ENCODE measurements around the gene SLC6A19. TPM values are rescaled to one million over a fixed set of nuclear protein-coding genes. Genes with fewer than 3 reads are reported as not detected.

SLC6A19 gene
- total and polyA plus RNA-seq, 4 donors = 0.17 to 4.9 (median 0.91) TPM

GRCh38 chr5:1223278-1223670 is 21.9 kb downstream of the SLC6A19 start (continued):
- no peak for TF ChIP-seq ATF3 (IDR thresholded peaks at IDR 0.05)
- TF ChIP-seq GABPA (IDR thresholded peaks at IDR 0.05 in 1 of 2, conservative IDR thresholded peaks at IDR 0.05 in 1 of 2) = no peak
- TF ChIP-seq FOXA2 (IDR thresholded peaks at IDR 0.05) = no peak
- no peak for TF ChIP-seq MAX (IDR thresholded peaks at IDR 0.05)
- no peak for TF ChIP-seq FOXA1 (IDR thresholded peaks at IDR 0.05)

GRCh38 chr5:1224631-1225030 is 23.2 kb downstream of the SLC6A19 start:
- Histone ChIP-seq H3K4me3 (ENCODE audit: low read depth in 1 of 3, low read length in 3 of 3) (no peak overlapping the region), H3K4me1 (ENCODE audit: control insufficient read depth in 4 of 4, insufficient read depth in 4 of 4, low read length in 3 of 4) (no peaks in the 10 kb centered on the region), H3K9me3 (ENCODE audit: control insufficient read depth in 4 of 4, low read length in 3 of 4) (no peaks in the 10 kb centered on the region), H3K9ac (ENCODE audit: low read depth in 1 of 2, low read length in 2 of 2) (no peak overlapping the region), H3K36me3 (ENCODE audit: control insufficient read depth in 4 of 4, insufficient read depth in 3 of 4, low read depth in 1 of 4, low read length in 3 of 4) (no peaks in the 10 kb centered on the region), H3K27ac (ENCODE audit: low read depth in 1 of 2, low read length in 2 of 2) (no peak overlapping the region), H3K27me3 (ENCODE audit: control insufficient read depth in 4 of 4, insufficient read depth in 4 of 4, low read length in 3 of 4) (no peaks in the 10 kb centered on the region)
- WGBS = 89% methylated on average over 15 of the region's 15 CpGs
- TF ChIP-seq JUND (IDR thresholded peaks at IDR 0.05) (no peak), TAF1 (conservative IDR thresholded peaks at IDR 0.05) (no peak), FOXA1 (IDR thresholded peaks at IDR 0.05) (no peak), SP1 (IDR thresholded peaks at IDR 0.05) (no peak), GABPA (IDR thresholded peaks at IDR 0.05 in 1 of 2, conservative IDR thresholded peaks at IDR 0.05 in 1 of 2) (no peak), ATF3 (IDR thresholded peaks at IDR 0.05) (no peak), RXRA (IDR thresholded peaks at IDR 0.05) (no peak)
- no peak for DNase-seq (ENCODE audit: low spot score)

DNA sequence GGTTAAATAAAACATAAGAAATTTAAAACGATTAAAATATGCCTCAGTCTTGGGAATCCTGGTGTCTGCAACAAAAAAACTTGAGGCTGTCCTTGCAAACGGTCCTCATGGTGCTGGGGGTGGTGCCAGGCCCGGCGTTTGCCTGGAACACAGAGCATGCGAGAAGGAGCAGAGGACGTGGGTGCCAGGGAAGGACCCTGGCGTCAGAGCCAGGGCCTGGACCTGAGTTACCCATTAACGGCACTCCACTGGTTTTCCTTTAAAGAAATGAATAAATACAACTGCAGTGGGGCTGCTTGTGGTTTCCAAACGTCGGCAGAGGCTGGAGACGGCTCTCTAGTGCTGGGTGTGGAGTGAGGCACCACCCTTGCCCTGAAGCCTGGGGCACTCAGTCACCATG is 23.7 kb downstream of the SLC6A19 start, which contains the start of gene SLC6A18:
SLC6A18 (plus strand) TSS at position 301 of the 400 bp plus-strand sequence; CDS start at position 398, 97 bp downstream.
- DNase-seq (ENCODE audit: low spot score) = no peak
- WGBS = 75% methylated on average over 11 of the region's 11 CpGs
- Histone ChIP-seq H3K4me1 (ENCODE audit: control insufficient read depth in 4 of 4, insufficient read depth in 4 of 4, low read length in 3 of 4) (no peaks in the 10 kb centered on the region), H3K27me3 (ENCODE audit: control insufficient read depth in 4 of 4, insufficient read depth in 4 of 4, low read length in 3 of 4) (no peaks in the 10 kb centered on the region), H3K4me3 (ENCODE audit: low read depth in 1 of 3, low read length in 3 of 3) (no peak within 1 kb of the TSS), H3K9me3 (ENCODE audit: control insufficient read depth in 4 of 4, low read length in 3 of 4) (no peaks in the 10 kb centered on the region), H3K36me3 (ENCODE audit: control insufficient read depth in 4 of 4, insufficient read depth in 3 of 4, low read depth in 1 of 4, low read length in 3 of 4) (no peaks in the 10 kb centered on the region), H3K27ac (ENCODE audit: low read depth in 1 of 2, low read length in 2 of 2) (no peak within 1 kb of the TSS), H3K9ac (ENCODE audit: low read depth in 1 of 2, low read length in 2 of 2) (no peak within 1 kb of the TSS)
- TF ChIP-seq GABPA (IDR thresholded peaks at IDR 0.05 in 1 of 2, conservative IDR thresholded peaks at IDR 0.05 in 1 of 2) = no peak
- no peak for TF ChIP-seq YY1 (IDR thresholded peaks at IDR 0.05)
- no peak for TF ChIP-seq MAX (IDR thresholded peaks at IDR 0.05)
- TF ChIP-seq REST (IDR thresholded peaks at IDR 0.05) = no peak
- TF ChIP-seq FOXA2 (IDR thresholded peaks at IDR 0.05) = no peak
- TF ChIP-seq ATF3 (IDR thresholded peaks at IDR 0.05) = no peak
- TF ChIP-seq TAF1 (conservative IDR thresholded peaks at IDR 0.05) = no peak
- no peak for TF ChIP-seq HNF4A (conservative IDR thresholded peaks at IDR 0.05)
- no peak for TF ChIP-seq EGR1 (IDR thresholded peaks at IDR 0.05; ENCODE audit: low read depth in 2 of 2)
- no peak for TF ChIP-seq RAD21 (IDR thresholded peaks at IDR 0.05)
